ENCODE results near the gene FBXO41.

DNA sequence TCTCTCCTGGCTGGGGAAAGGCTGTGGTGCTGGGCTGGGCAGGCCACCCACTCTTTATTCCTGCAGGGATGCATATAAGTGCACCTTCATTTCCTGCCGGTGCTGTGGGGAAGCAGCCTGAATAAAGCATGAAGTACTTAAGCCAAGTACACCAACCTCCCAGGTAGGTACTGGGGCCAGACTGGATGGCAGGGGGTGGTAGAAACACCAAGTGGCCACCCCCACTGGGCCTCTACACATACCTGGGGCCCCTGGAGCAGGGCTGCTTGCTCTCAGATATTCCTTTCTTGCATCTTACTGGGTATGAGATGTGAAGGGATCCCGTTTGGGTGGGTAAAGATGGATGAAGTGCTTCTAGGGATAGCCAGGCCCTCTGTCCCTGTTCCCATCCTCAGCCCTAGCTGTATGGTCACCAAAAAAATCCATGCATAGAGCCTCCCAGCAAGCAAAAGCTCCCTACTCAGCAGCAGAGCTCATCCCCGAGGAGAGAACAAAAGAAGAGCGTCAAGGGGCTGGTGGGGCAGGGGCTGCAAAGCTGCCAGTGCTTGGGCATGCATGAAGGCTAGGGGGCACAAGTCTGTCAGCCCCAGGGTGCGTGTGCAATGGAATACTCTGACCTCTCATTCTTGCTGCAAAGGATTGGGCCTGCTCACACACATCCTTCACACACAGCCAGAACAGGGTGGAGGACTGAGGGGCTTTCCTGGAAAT lies 28.2 kb downstream of the FBXO41 start:
- TF ChIP-seq, protein P1, sequence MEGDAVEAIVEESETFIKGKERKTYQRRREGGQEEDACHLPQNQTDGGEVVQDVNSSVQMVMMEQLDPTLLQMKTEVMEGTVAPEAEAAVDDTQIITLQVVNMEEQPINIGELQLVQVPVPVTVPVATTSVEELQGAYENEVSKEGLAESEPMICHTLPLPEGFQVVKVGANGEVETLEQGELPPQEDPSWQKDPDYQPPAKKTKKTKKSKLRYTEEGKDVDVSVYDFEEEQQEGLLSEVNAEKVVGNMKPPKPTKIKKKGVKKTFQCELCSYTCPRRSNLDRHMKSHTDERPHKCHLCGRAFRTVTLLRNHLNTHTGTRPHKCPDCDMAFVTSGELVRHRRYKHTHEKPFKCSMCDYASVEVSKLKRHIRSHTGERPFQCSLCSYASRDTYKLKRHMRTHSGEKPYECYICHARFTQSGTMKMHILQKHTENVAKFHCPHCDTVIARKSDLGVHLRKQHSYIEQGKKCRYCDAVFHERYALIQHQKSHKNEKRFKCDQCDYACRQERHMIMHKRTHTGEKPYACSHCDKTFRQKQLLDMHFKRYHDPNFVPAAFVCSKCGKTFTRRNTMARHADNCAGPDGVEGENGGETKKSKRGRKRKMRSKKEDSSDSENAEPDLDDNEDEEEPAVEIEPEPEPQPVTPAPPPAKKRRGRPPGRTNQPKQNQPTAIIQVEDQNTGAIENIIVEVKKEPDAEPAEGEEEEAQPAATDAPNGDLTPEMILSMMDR (IDR thresholded peaks at IDR 0.05; ENCODE audit: insufficient read depth, low read depth, low read length), result no peak
- TF ChIP-seq EZH2 (IDR thresholded peaks at IDR 0.05; ENCODE audit: insufficient read depth, low read length), result no peak

All from astrocyte (in vitro differentiated cells and primary cell).